Adrenal gland (tissue), 12 donors: ENCODE results near the gene CYBC1. TPM values are rescaled to one million over a fixed set of nuclear protein-coding genes. Genes with fewer than 3 reads are reported as not detected.

ENCODE experiments used
- DNase-seq, 7 donors: peaks; one replicate each; pipeline ENCODE4 v3.0.0-alpha.2; 2019 to 2020
- H3K27ac ChIP-seq, 5 donors: fragments of 200-600 bp; sonication (generic) in 4 of 5; 1 replicate in 3 of 5; 2 replicates in 2 of 5; pipeline versions ENCODE4 v1.5.1 to v1.8.0; 2016 to 2020; ENCODE audit warnings: mild to moderate bottlenecking in 1 of 5
- H3K27me3 ChIP-seq: fragments of 200-600 bp; 2 replicates; pipeline ENCODE4 v1.8.0; 2021
- H3K36me3 ChIP-seq, 2 donors: fragments of 200-600 bp; replicated peaks in 1 of 2; 1 replicate in 1 of 2; 2 replicates in 1 of 2; pipeline versions ENCODE4 v1.5.1 to v1.8.0; 2018 to 2022
- H3K4me1 ChIP-seq, 2 donors: fragments of 200-600 bp; replicated peaks in 1 of 2; 1 replicate in 1 of 2; 2 replicates in 1 of 2; pipeline versions ENCODE4 v1.5.1 to v1.8.0; 2018 to 2021
- H3K4me3 ChIP-seq, 4 donors: fragments of 200-600 bp; sonication (generic) in 3 of 4; one replicate each; pipeline ENCODE4 v1.5.1; 2016 to 2018
- H3K9me3 ChIP-seq, 3 donors: fragments of 200-600 bp; sonication (generic) in 1 of 3; replicated peaks in 1 of 3; 1 replicate in 2 of 3; 2 replicates in 1 of 3; pipeline versions ENCODE4 v1.5.1 to v1.8.0; 2016 to 2021
- POLR2A ChIP-seq, 2 donors: fragments of 450-650 bp; IDR thresholded peaks; one replicate each; pipeline ENCODE4 v1.6.1; 2017; ENCODE audit warnings: antibody characterized with exemption in 2 of 2, mild to moderate bottlenecking in 2 of 2, moderate library complexity in 1 of 2
- WGBS, 4 donors: extraction: QIAGEN DNeasy Blood & Tissue Kit in 2 of 4; methylation state at CpG; one replicate each; pipeline versions ENCODE4 v1.1.5 to v1.1.7; 2013 to 2017; 5-methylcytosine and 5-hydroxymethylcytosine counted together
- intact Hi-C, 2 donors: fragments of 100-400 bp; cut with DNase I; formaldehyde crosslinking; loops; one replicate each; pipeline versions ENCODE4 v1.14.1 to v1.15.0; 2022 to 2023
- polyA plus RNA-seq, 3 donors: library from polyadenylated mRNA; stranded (reverse); fragments of 200-250 nt in 2 of 3; fragments of 350-450 nt in 1 of 3; fragmentation: Illumina TruSeq in 1 of 3; extraction: RNeasy Lipid Tissue Mini Kit (QIAGEN cat#74804) in 1 of 3; gene quantifications; one replicate each; pipeline ENCODE4 v1.2.3, GENCODE V29; 2013 to 2014
- total RNA-seq, 9 donors: library from RNA; depleted of rRNA in 4 of 9; stranded (reverse); fragments of >200 nt in 4 of 9; fragments of 120-200 nt in 1 of 9; fragmentation: NEBNext Ultra II Directional in 1 of 9; extraction: Animal tissue kit (Norgen Biotek cat#: 25700) in 1 of 9; gene quantifications; one replicate each; pipeline versions ENCODE4 v1.1.0 to v1.2.4, GENCODE V29; 2013 to 2023
- TF ChIP-seq, protein P1 (sequence below), 6 experiments: fragments of 450-650 bp in 4 of 6; fragments of 200-600 bp in 2 of 6; sonication (generic) in 1 of 6; IDR thresholded peaks; 1 replicate in 5 of 6; 2 replicates in 1 of 6; pipeline versions ENCODE4 v1.5.1 to v1.8.0; 2016 to 2021; ENCODE audit warnings: antibody characterized with exemption in 6 of 6, mild to moderate bottlenecking in 2 of 6, moderate library complexity in 1 of 6
- donor health status: healthy with polysubstance abuse.
- donor health status: Bipolar disorder and iron deficiency.
- donor health status: DM: yes; HTN: yes; CAD: no.
- donor health status: DM: no; HTN: no; CAD: no.
- donor health status: DM: no; HTN: no; CAD: no.
- donor health status: DM: yes; HTN: yes; CAD: no.

CYBC1 gene
- total and polyA plus RNA-seq, 12 donors, result 34.6 to 160 (median 69.9) TPM

GRCh38 chr17:82406131-82406671 is 44.4 kb downstream of the CYBC1 start:
- Histone ChIP-seq H3K36me3 (peaks cover 0 to 15% of the 10 kb centered on the region in 2 donors), H3K4me1 (no peaks in the 10 kb centered on the region), H3K9me3 (no peaks in the 10 kb centered on the region), H3K4me3 (no peak overlapping the region), H3K27me3 (no peaks in the 10 kb centered on the region), H3K27ac (no peak overlapping the region)
- TF ChIP-seq POLR2A (IDR thresholded peaks at IDR 0.05), result no peak
- TF ChIP-seq, protein P1, sequence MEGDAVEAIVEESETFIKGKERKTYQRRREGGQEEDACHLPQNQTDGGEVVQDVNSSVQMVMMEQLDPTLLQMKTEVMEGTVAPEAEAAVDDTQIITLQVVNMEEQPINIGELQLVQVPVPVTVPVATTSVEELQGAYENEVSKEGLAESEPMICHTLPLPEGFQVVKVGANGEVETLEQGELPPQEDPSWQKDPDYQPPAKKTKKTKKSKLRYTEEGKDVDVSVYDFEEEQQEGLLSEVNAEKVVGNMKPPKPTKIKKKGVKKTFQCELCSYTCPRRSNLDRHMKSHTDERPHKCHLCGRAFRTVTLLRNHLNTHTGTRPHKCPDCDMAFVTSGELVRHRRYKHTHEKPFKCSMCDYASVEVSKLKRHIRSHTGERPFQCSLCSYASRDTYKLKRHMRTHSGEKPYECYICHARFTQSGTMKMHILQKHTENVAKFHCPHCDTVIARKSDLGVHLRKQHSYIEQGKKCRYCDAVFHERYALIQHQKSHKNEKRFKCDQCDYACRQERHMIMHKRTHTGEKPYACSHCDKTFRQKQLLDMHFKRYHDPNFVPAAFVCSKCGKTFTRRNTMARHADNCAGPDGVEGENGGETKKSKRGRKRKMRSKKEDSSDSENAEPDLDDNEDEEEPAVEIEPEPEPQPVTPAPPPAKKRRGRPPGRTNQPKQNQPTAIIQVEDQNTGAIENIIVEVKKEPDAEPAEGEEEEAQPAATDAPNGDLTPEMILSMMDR (IDR thresholded peaks at IDR 0.05), result no peak
- DNase-seq, result no peak
- 90 to 97% (median 94%) methylated on average over 8 to 14 of the region's 14 CpGs for WGBS, 4 donors
- intact Hi-C loops, result no loop called here

DNA sequence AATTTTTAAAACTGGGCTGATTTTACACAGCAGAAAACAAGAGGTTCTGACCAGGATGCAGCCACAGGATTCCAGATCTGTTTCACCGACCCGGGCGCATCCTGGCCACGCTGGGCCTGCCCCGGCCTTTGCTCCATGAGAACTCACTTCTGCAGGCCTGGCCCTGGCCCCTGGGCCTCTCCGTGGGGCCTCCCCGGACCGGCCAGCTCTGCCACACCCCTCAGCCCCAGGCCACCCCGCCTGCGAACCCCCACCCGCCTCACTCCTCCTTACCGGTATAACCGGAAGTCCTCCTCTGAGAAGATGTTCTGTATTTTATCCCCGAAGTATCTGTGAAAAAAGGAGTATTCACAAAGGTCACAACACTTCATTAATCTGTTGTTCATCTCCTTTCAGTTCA is 45.5 kb downstream of the CYBC1 start:
- H3K27me3 ChIP-seq, result no peaks in the 10 kb centered on the region
- TF ChIP-seq, protein P1 (IDR thresholded peaks at IDR 0.05), result no peak
- TF ChIP-seq POLR2A (IDR thresholded peaks at IDR 0.05), result no peak
- no peak overlapping the region for H3K4me3 ChIP-seq
- WGBS, 4 donors, result 91 to 96% (median 95%) methylated on average over 5 to 14 of the region's 14 CpGs
- no peak overlapping the region for H3K27ac ChIP-seq
- intact Hi-C loops, result no loop called here
- no peak for DNase-seq
- no peaks in the 10 kb centered on the region for H3K4me1 ChIP-seq
- H3K9me3 ChIP-seq, result no peaks in the 10 kb centered on the region
- H3K36me3 ChIP-seq, result peaks cover 0 to 15% of the 10 kb centered on the region in 2 donors

- H3K4me3 ChIP-seq, result no peak overlapping the region
- H3K27ac ChIP-seq, result no peak overlapping the region
- WGBS, 4 donors, result 94 to 96% (median 95%) methylated on average over 43 to 67 of the region's 67 CpGs
- no peaks in the 10 kb centered on the region for H3K9me3 ChIP-seq
- intact Hi-C loops, result no loop called here
- TF ChIP-seq, protein P1 (IDR thresholded peaks at IDR 0.05), result no peak
- TF ChIP-seq POLR2A (IDR thresholded peaks at IDR 0.05), result no peak
- H3K36me3 ChIP-seq, result peaks cover 0 to 15% of the 10 kb centered on the region in 2 donors
- no peaks in the 10 kb centered on the region for H3K27me3 ChIP-seq
- DNase-seq, result no peak
- no peaks in the 10 kb centered on the region for H3K4me1 ChIP-seq
Observed at GRCh38 chr17:82403662-82404660, 46.6 kb downstream of the CYBC1 start.

- no peaks in the 10 kb centered on the region for H3K9me3 ChIP-seq
- WGBS, 4 donors, result 84 to 91% (median 88%) methylated on average over 7 of the region's 7 CpGs
- no peak overlapping the region for H3K4me3 ChIP-seq
- no peaks in the 10 kb centered on the region for H3K27me3 ChIP-seq
- no peak for TF ChIP-seq POLR2A (IDR thresholded peaks at IDR 0.05)
- TF ChIP-seq, protein P1 (IDR thresholded peaks at IDR 0.05), result no peak
- intact Hi-C loops, result no loop called here
- H3K4me1 ChIP-seq, result no peaks in the 10 kb centered on the region
- DNase-seq, result no peak
- H3K27ac ChIP-seq, result no peak overlapping the region
- H3K36me3 ChIP-seq, result peaks cover 0 to 11% of the 10 kb centered on the region in 2 donors
Observed at GRCh38 chr17:82402865-82403264, 47.7 kb downstream of the CYBC1 start.
